ENCODE data around the gene MAPK9. TPM values are rescaled to one million over a fixed set of nuclear protein-coding genes. Genes with fewer than 3 reads are reported as not detected.

MAPK9 gene
- total RNA-seq, 1 experiment from 2014 or later = 44.1 TPM

DNA sequence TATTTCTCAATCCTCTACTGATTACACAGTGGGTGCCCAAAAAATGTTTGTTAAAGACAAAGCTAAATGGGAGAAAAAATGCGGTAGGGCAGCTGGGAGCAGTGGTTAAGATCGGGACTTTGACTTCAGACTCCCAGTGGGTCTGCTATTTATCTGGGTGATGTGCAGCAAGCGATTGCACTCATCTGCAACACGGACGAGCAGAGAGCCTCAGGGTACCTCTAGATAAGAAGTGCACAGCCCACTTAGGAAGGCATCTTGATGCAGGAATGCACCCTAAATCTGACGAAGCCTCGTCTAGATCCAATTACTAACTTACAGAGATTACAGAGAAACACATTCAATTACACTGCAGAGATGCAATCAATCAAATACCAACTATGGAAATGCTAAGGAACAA, 4.0 kb downstream of the MAPK9 start:
- POLR2A ChIA-PET = no interaction called here
- no peaks in the 10 kb centered on the region for H3K9me3 ChIP-seq (ENCODE audit: control insufficient read depth, insufficient read depth, low read depth, low read length)
- H3K4me1 ChIP-seq (ENCODE audit: control insufficient read depth, insufficient read depth, low read length) = peaks cover 10% of the 10 kb centered on the region
- CTCF ChIA-PET = no interaction called here
- intact Hi-C loops (cut with micrococcal nuclease; ENCODE audit: unreplicated experiment) = no loop called here
- no peaks in the 10 kb centered on the region; the same call in 1 of the 2 replicates for H3K36me3 ChIP-seq (ENCODE audit: control insufficient read depth, insufficient read depth, low read length)
- in situ Hi-C loops (cut with HindIII; ENCODE audit: low pct_unique_long_range_greater_than_20kb, low sequenced_read_pairs) = no loop called here
- no peak for TF ChIP-seq POLR2AphosphoS5 (IDR thresholded peaks at IDR 0.05; ENCODE audit: low read depth, low read length)
- TF ChIP-seq TCF7L2 (IDR thresholded peaks at IDR 0.05; ENCODE audit: low read depth, low read length) = no peak
- TF ChIP-seq, protein P1, sequence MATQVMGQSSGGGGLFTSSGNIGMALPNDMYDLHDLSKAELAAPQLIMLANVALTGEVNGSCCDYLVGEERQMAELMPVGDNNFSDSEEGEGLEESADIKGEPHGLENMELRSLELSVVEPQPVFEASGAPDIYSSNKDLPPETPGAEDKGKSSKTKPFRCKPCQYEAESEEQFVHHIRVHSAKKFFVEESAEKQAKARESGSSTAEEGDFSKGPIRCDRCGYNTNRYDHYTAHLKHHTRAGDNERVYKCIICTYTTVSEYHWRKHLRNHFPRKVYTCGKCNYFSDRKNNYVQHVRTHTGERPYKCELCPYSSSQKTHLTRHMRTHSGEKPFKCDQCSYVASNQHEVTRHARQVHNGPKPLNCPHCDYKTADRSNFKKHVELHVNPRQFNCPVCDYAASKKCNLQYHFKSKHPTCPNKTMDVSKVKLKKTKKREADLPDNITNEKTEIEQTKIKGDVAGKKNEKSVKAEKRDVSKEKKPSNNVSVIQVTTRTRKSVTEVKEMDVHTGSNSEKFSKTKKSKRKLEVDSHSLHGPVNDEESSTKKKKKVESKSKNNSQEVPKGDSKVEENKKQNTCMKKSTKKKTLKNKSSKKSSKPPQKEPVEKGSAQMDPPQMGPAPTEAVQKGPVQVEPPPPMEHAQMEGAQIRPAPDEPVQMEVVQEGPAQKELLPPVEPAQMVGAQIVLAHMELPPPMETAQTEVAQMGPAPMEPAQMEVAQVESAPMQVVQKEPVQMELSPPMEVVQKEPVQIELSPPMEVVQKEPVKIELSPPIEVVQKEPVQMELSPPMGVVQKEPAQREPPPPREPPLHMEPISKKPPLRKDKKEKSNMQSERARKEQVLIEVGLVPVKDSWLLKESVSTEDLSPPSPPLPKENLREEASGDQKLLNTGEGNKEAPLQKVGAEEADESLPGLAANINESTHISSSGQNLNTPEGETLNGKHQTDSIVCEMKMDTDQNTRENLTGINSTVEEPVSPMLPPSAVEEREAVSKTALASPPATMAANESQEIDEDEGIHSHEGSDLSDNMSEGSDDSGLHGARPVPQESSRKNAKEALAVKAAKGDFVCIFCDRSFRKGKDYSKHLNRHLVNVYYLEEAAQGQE (IDR thresholded peaks at IDR 0.05; ENCODE audit: insufficient read depth in 1 of 2, low read depth in 2 of 2, low read length in 1 of 2) = no peak
- no peak for TF ChIP-seq SIN3A (IDR thresholded peaks at IDR 0.05; ENCODE audit: borderline replicate concordance, insufficient read depth, low read depth, low read length)
- TF ChIP-seq, protein P2, sequence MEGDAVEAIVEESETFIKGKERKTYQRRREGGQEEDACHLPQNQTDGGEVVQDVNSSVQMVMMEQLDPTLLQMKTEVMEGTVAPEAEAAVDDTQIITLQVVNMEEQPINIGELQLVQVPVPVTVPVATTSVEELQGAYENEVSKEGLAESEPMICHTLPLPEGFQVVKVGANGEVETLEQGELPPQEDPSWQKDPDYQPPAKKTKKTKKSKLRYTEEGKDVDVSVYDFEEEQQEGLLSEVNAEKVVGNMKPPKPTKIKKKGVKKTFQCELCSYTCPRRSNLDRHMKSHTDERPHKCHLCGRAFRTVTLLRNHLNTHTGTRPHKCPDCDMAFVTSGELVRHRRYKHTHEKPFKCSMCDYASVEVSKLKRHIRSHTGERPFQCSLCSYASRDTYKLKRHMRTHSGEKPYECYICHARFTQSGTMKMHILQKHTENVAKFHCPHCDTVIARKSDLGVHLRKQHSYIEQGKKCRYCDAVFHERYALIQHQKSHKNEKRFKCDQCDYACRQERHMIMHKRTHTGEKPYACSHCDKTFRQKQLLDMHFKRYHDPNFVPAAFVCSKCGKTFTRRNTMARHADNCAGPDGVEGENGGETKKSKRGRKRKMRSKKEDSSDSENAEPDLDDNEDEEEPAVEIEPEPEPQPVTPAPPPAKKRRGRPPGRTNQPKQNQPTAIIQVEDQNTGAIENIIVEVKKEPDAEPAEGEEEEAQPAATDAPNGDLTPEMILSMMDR (IDR thresholded peaks at IDR 0.05) = no peak
- no peak for DNase-seq (ENCODE audit: low read depth, low spot score)
- ATAC-seq = no peak
- no peak overlapping the region for H3K4me3 ChIP-seq (ENCODE audit: low read depth in 2 of 2, low read length in 2 of 2)
- BruUV-seq (replicated peaks) = no TSS peak
- no peak overlapping the region for H3K27ac ChIP-seq (ENCODE audit: low read length)
- no peaks in the 10 kb centered on the region for H3K27me3 ChIP-seq (ENCODE audit: control insufficient read depth, insufficient read depth, low read length)

DNA sequence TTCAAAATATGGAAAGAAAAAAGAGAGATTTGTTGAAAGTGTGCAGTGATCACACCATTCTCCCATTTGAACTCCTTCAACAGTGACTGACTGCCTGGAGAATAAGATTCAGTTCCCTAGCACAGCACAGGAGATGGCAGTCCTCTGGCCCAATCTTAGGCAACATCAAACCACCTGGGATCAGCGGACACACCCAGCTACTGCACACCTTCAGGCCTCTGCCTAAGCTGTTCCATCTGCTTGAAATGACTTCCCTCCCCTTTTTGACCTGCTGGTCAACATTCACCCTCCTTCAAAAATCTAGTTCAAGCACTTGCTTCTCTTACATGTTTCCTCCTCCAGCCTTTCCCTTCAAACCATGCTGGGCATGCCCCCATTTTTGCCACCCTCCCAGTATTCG, 4.5 kb downstream of the MAPK9 start:
- Histone ChIP-seq H3K27me3 (ENCODE audit: control insufficient read depth, insufficient read depth, low read length) (no peaks in the 10 kb centered on the region), H3K27ac (ENCODE audit: low read length) (no peak overlapping the region), H3K4me1 (ENCODE audit: control insufficient read depth, insufficient read depth, low read length) (peaks cover 10% of the 10 kb centered on the region), H3K36me3 (ENCODE audit: control insufficient read depth, insufficient read depth, low read length) (no peaks in the 10 kb centered on the region; the same call in 1 of the 2 replicates), H3K4me3 (ENCODE audit: low read depth in 2 of 2, low read length in 2 of 2) (no peak overlapping the region), H3K9me3 (ENCODE audit: control insufficient read depth, insufficient read depth, low read depth, low read length) (no peaks in the 10 kb centered on the region)
- intact Hi-C loops (cut with micrococcal nuclease; ENCODE audit: unreplicated experiment) (no loop called here), in situ Hi-C loops (cut with HindIII; ENCODE audit: low pct_unique_long_range_greater_than_20kb, low sequenced_read_pairs) (no loop called here)
- CTCF ChIA-PET = no interaction called here
- no TSS peak for BruUV-seq (replicated peaks)
- ATAC-seq = no peak
- TF ChIP-seq SIN3A (IDR thresholded peaks at IDR 0.05; ENCODE audit: borderline replicate concordance, insufficient read depth, low read depth, low read length) = no peak
- TF ChIP-seq, protein P1 (IDR thresholded peaks at IDR 0.05; ENCODE audit: insufficient read depth in 1 of 2, low read depth in 2 of 2, low read length in 1 of 2) = no peak
- no peak for TF ChIP-seq POLR2AphosphoS5 (IDR thresholded peaks at IDR 0.05; ENCODE audit: low read depth, low read length)
- TF ChIP-seq, protein P2 (IDR thresholded peaks at IDR 0.05) = no peak
- no peak for TF ChIP-seq TCF7L2 (IDR thresholded peaks at IDR 0.05; ENCODE audit: low read depth, low read length)
- no peak for DNase-seq (ENCODE audit: low read depth, low spot score)
- POLR2A ChIA-PET = no interaction called here

Data from Panc1 (cell line).